DND-41 (cell line): ENCODE measurements around the gene SMARCA4.

Experiments used
- CTCF ChIP-seq: IDR thresholded peaks from 2 replicates; pipeline ENCODE4 v1.5.1; 2012; ENCODE audit warnings: borderline replicate concordance, low read length, moderate library complexity, mild to moderate bottlenecking; ENCODE audit not compliant: poor library complexity, severe bottlenecking; ENCODE audit errors: extremely low read depth
- EZH2 ChIP-seq: IDR thresholded peaks from 3 replicates; pipeline ENCODE4 v1.6.1; 2012; ENCODE audit warnings: borderline replicate concordance, low read depth, mild to moderate bottlenecking, moderate library complexity, low read length, inconsistent platforms; ENCODE audit not compliant: severe bottlenecking

GRCh38 chr19:11020423-11020822 lies 59.6 kb downstream of the SMARCA4 start:
- TF ChIP-seq CTCF (no peak), EZH2 (no peak)
